Left ventricle myocardium inferior (tissue), 1 donor: Measurements from ENCODE around the gene TFAM. TPM values are rescaled to one million over a fixed set of nuclear protein-coding genes. Genes with fewer than 3 reads are reported as not detected.

ENCODE experiments used
- DNase-seq: peaks from one replicate; pipeline ENCODE4 v3.0.0-alpha.2; 2020
- H3K27ac ChIP-seq: fragments of 200-600 bp; replicated peaks from 2 replicates; pipeline ENCODE4 v1.8.0; 2021
- H3K27me3 ChIP-seq: fragments of 200-600 bp; 2 replicates; pipeline ENCODE4 v1.8.0; 2021; ENCODE audit warnings: low read depth
- H3K36me3 ChIP-seq: fragments of 200-600 bp; 2 replicates; pipeline ENCODE4 v1.8.0; 2021
- H3K4me1 ChIP-seq: fragments of 200-600 bp; 2 replicates; pipeline ENCODE4 v1.8.0; 2021
- H3K4me3 ChIP-seq: fragments of 200-600 bp; 2 replicates; pipeline ENCODE4 v1.8.0; 2021; ENCODE audit warnings: mild to moderate bottlenecking, moderate library complexity
- H3K9me3 ChIP-seq: fragments of 200-600 bp; replicated peaks from 2 replicates; pipeline ENCODE4 v1.8.0; 2021
- CTCF ChIP-seq: fragments of 200-600 bp; IDR thresholded peaks from 2 replicates; pipeline ENCODE4 v1.8.0; 2021; ENCODE audit warnings: antibody characterized with exemption, mild to moderate bottlenecking, borderline replicate concordance
- intact Hi-C: fragments of 100-400 bp; cut with micrococcal nuclease; formaldehyde crosslinking; loops from one replicate; pipeline ENCODE4 v1.11.0; 2022
- total RNA-seq: library from RNA; stranded (reverse); fragmentation: NEBNext Ultra II Directional; extraction: Animal tissue kit (Norgen Biotek cat#: 25700); gene quantifications from one replicate; pipeline ENCODE4 v1.2.1, GENCODE V29; 2021
- donor health status: DM: no; HTN: yes; CAD: no; lungs with severe emphysema.

TFAM gene
- total RNA-seq, 1 donor from 2014 or later: 29.8 TPM

GRCh38 chr10:58373442-58373827 is 11.8 kb upstream of the TFAM start:
- no peaks in the 10 kb centered on the region for H3K9me3 ChIP-seq
- H3K4me1 ChIP-seq: peaks cover 15% of the 10 kb centered on the region
- H3K27me3 ChIP-seq: no peaks in the 10 kb centered on the region
- intact Hi-C loops: no loop called here
- H3K4me3 ChIP-seq: no peak overlapping the region
- no peak for TF ChIP-seq CTCF
- no peak overlapping the region for H3K27ac ChIP-seq
- no peak for DNase-seq
- peaks cover 5% of the 10 kb centered on the region for H3K36me3 ChIP-seq

- intact Hi-C loops: loop anchor here (10.0 kb wide), 2 partner anchors 48 to 178 kb away; partner anchors contain the start of gene UBE2D1
Observed at GRCh38 chr10:58382489-58382995, 2.7 kb upstream of the TFAM start.

GRCh38 chr10:58384095-58384494 is 1.1 kb upstream of the TFAM start:
- no peak for TF ChIP-seq CTCF
- peak overlapping the region; percentile 91 for H3K27ac ChIP-seq
- H3K36me3 ChIP-seq: peaks cover 22% of the 10 kb centered on the region

More at GRCh38 chr10:58382489-58382995, 2.7 kb upstream of the TFAM start:
- H3K27ac ChIP-seq: no peak overlapping the region
- peaks cover 33% of the 10 kb centered on the region for H3K4me1 ChIP-seq
- H3K36me3 ChIP-seq: peaks cover 6% of the 10 kb centered on the region
- no peak for DNase-seq
- H3K9me3 ChIP-seq: no peaks in the 10 kb centered on the region
- H3K4me3 ChIP-seq: no peak overlapping the region
- no peak for TF ChIP-seq CTCF
- H3K27me3 ChIP-seq: no peaks in the 10 kb centered on the region

GRCh38 chr10:58384544-58384998 is 639 bp upstream of the TFAM start:
- Histone ChIP-seq H3K27me3 (no peaks in the 10 kb centered on the region), H3K27ac (peak overlapping the region; percentile 91), H3K4me1 (peaks cover 39% of the 10 kb centered on the region), H3K4me3 (peak overlapping the region; percentile 79), H3K9me3 (no peaks in the 10 kb centered on the region), H3K36me3 (peaks cover 27% of the 10 kb centered on the region)
- intact Hi-C loops: loop anchor here (10.0 kb wide), 2 partner anchors 50 to 180 kb away; partner anchors contain the start of gene UBE2D1
- DNase-seq: no peak
- TF ChIP-seq CTCF: no peak

More at GRCh38 chr10:58384095-58384494, 1.1 kb upstream of the TFAM start:
- H3K4me3 ChIP-seq: peak overlapping the region; percentile 79
- no peaks in the 10 kb centered on the region for H3K9me3 ChIP-seq
- H3K27me3 ChIP-seq: no peaks in the 10 kb centered on the region
- H3K4me1 ChIP-seq: peaks cover 39% of the 10 kb centered on the region
- no peak for DNase-seq
- intact Hi-C loops: loop anchor here (10.0 kb wide), 2 partner anchors 49 to 179 kb away; partner anchors contain the start of gene UBE2D1

- DNase-seq: no peak
- Histone ChIP-seq H3K4me1 (peaks cover 39% of the 10 kb centered on the region), H3K27ac (peak overlapping the region; percentile 91), H3K36me3 (peaks cover 38% of the 10 kb centered on the region), H3K27me3 (no peaks in the 10 kb centered on the region), H3K9me3 (no peaks in the 10 kb centered on the region), H3K4me3 (peak overlapping the region; percentile 79)
- TF ChIP-seq CTCF: no peak
- intact Hi-C loops: loop anchor here (10.0 kb wide), 2 partner anchors 51 to 181 kb away; partner anchors contain the start of gene UBE2D1
Observed at GRCh38 chr10:58385784-58386112, 538 bp downstream of the TFAM start.
